Measurements from ENCODE around the gene MCM6.

GRCh38 chr2:135799738-135800137, 76.5 kb downstream of the MCM6 start:
- TF ChIP-seq POLR2A (IDR thresholded peaks at IDR 0.05) (no peak), CTCF (IDR thresholded peaks at IDR 0.05) (no peak)

Data from testis (tissue), 2 donors.